ENCODE measurements around the gene MIOX.

Gene MIOX

DNA sequence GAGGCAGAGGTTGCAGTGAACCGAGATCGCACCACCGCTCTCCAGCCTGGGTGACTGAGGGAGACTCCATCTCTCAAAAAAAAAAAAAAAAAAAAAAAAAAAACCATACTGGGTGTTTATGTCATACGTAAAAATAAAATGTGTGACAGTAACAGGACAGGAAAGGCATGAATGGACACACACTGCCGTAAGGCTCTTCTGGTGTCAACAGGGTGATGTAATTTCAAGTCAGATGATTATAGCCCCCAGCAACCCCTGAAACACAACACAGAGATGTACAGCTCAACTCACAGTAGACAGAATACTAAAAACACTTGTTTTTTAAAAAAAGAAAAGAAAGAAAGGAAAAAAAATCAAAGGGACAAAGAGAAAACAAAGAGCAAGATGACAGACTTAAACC lies 34.0 kb upstream of the MIOX start:
- TF ChIP-seq EGR1 (IDR thresholded peaks at IDR 0.05) = no peak
- no peak for TF ChIP-seq YY1 (IDR thresholded peaks at IDR 0.05; ENCODE audit: low read depth)
- TF ChIP-seq, protein P1, sequence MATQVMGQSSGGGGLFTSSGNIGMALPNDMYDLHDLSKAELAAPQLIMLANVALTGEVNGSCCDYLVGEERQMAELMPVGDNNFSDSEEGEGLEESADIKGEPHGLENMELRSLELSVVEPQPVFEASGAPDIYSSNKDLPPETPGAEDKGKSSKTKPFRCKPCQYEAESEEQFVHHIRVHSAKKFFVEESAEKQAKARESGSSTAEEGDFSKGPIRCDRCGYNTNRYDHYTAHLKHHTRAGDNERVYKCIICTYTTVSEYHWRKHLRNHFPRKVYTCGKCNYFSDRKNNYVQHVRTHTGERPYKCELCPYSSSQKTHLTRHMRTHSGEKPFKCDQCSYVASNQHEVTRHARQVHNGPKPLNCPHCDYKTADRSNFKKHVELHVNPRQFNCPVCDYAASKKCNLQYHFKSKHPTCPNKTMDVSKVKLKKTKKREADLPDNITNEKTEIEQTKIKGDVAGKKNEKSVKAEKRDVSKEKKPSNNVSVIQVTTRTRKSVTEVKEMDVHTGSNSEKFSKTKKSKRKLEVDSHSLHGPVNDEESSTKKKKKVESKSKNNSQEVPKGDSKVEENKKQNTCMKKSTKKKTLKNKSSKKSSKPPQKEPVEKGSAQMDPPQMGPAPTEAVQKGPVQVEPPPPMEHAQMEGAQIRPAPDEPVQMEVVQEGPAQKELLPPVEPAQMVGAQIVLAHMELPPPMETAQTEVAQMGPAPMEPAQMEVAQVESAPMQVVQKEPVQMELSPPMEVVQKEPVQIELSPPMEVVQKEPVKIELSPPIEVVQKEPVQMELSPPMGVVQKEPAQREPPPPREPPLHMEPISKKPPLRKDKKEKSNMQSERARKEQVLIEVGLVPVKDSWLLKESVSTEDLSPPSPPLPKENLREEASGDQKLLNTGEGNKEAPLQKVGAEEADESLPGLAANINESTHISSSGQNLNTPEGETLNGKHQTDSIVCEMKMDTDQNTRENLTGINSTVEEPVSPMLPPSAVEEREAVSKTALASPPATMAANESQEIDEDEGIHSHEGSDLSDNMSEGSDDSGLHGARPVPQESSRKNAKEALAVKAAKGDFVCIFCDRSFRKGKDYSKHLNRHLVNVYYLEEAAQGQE (IDR thresholded peaks at IDR 0.05; ENCODE audit: low read depth) = no peak
- TF ChIP-seq CREB1 (IDR thresholded peaks at IDR 0.05; ENCODE audit: low read depth) = no peak
- no peak for TF ChIP-seq NFIC (IDR thresholded peaks at IDR 0.05)
- TF ChIP-seq, protein P2, sequence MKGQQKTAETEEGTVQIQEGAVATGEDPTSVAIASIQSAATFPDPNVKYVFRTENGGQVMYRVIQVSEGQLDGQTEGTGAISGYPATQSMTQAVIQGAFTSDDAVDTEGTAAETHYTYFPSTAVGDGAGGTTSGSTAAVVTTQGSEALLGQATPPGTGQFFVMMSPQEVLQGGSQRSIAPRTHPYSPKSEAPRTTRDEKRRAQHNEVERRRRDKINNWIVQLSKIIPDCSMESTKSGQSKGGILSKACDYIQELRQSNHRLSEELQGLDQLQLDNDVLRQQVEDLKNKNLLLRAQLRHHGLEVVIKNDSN (IDR thresholded peaks at IDR 0.05) = no peak
- no peak for TF ChIP-seq TCF12 (IDR thresholded peaks at IDR 0.05; ENCODE audit: low read depth)
- TF ChIP-seq EP300 (IDR thresholded peaks at IDR 0.05; ENCODE audit: borderline replicate concordance) = no peak
- no peak for TF ChIP-seq RAD21 (IDR thresholded peaks at IDR 0.05; ENCODE audit: low read depth)
- no peak for TF ChIP-seq TEAD4 (IDR thresholded peaks at IDR 0.05)
- TF ChIP-seq ZBTB7A (IDR thresholded peaks at IDR 0.05; ENCODE audit: low read depth) = no peak
- TF ChIP-seq FOXM1 (IDR thresholded peaks at IDR 0.05; ENCODE audit: borderline replicate concordance, low read depth) = no peak
- TF ChIP-seq, protein P3, sequence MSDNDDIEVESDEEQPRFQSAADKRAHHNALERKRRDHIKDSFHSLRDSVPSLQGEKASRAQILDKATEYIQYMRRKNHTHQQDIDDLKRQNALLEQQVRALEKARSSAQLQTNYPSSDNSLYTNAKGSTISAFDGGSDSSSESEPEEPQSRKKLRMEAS (IDR thresholded peaks at IDR 0.05) = no peak
- TF ChIP-seq TAF1 (IDR thresholded peaks at IDR 0.05; ENCODE audit: low read depth) = no peak
- TF ChIP-seq CEBPB (IDR thresholded peaks at IDR 0.05) = no peak

DNA sequence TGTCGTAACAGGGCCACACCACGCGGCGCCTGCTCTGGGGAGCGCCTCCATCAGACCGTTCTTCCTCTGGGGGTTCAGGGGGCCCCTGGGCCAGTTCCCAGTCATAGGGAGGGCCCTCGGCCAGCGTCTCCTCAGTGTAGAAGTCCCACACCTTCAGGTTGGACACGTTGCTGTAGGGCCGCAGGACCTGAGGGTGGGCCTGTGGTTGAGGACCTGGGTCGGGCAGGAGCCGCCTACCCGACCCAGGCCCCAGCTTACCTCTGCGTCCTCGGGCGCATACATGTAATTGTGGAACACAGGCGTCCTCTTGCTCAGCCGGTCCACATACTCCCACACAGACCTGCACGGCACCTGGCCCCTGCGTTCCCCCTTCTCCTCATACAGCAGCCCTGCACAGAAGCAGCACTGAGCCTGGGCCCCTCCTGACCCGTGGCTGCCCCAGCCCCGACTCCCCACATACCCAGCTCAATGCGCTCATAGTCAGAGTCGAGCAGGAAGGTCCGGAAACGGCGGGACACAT lies 32.0 kb upstream of the MIOX start:
- TF ChIP-seq, protein P1 (IDR thresholded peaks at IDR 0.05; ENCODE audit: low read depth) = no peak
- no peak for TF ChIP-seq EP300 (IDR thresholded peaks at IDR 0.05; ENCODE audit: borderline replicate concordance)

DNA sequence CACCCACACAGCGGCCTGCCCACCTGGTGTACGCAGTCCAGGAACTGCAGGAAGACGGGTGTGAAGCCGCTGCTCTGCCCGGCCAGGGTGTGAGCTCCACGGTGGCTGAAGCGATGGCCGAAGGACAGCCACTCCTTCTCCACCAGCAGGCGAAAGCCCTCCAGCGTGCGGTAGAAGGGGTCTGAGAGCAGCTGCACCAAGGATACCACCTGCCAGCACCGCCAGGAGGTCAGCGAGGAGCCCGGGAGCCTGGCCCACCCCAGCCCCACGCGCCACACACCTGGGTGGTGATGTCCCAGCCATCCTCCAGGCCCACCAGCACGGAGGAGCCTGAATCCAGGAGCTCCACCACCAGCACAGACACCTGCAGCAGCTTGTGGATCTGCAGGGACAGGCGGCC lies 31.5 kb upstream of the MIOX start:
- TF ChIP-seq EGR1 (IDR thresholded peaks at IDR 0.05) (no peak), NFIC (IDR thresholded peaks at IDR 0.05) (no peak), ZBTB7A (IDR thresholded peaks at IDR 0.05; ENCODE audit: low read depth) (no peak), EP300 (IDR thresholded peaks at IDR 0.05; ENCODE audit: borderline replicate concordance) (no peak), CREB1 (IDR thresholded peaks at IDR 0.05; ENCODE audit: low read depth) (no peak), RAD21 (IDR thresholded peaks at IDR 0.05; ENCODE audit: low read depth) (no peak), CEBPB (IDR thresholded peaks at IDR 0.05) (no peak), TAF1 (IDR thresholded peaks at IDR 0.05; ENCODE audit: low read depth) (no peak), TCF12 (IDR thresholded peaks at IDR 0.05; ENCODE audit: low read depth) (no peak), TEAD4 (IDR thresholded peaks at IDR 0.05) (no peak), FOXM1 (IDR thresholded peaks at IDR 0.05; ENCODE audit: borderline replicate concordance, low read depth) (no peak), YY1 (IDR thresholded peaks at IDR 0.05; ENCODE audit: low read depth) (no peak)
- TF ChIP-seq, protein P3 (IDR thresholded peaks at IDR 0.05) = no peak
- TF ChIP-seq, protein P2 (IDR thresholded peaks at IDR 0.05) = no peak
- TF ChIP-seq, protein P1 (IDR thresholded peaks at IDR 0.05; ENCODE audit: low read depth) = no peak

DNA sequence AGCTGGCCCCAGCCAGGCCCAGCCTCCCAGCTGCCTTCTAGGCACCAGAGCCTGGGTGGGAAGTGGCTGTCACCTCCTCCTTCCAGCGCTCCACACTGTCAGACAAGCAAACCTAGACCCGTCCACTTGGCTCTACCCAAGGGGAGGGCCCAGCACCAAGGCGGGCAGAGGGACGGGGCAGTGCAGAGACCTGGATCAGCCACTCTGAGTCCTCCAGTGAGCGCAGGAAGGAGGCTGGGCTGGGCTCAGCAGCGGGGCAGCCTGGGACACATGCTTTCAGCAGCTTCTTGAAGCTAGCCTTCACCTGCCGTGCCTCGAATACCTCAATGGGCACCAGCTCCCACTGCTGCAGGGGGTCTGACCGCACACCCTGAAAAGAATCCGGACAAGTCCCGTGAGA lies 30.6 kb upstream of the MIOX start:
- no peak for TF ChIP-seq CREB1 (IDR thresholded peaks at IDR 0.05; ENCODE audit: low read depth)

Measured in Ishikawa (cell line).